ENCODE data around the gene ADPRM. TPM values are rescaled to one million over a fixed set of nuclear protein-coding genes. Genes with fewer than 3 reads are reported as not detected.
"Not testable (repeated sequence)": the region's sequence is repeated elsewhere in the genome, so short reads cannot be mapped to it uniquely, and the experiment has no call there.

The ADPRM gene
- total RNA-seq, 1 donor from 2014 or later = 17.5 TPM

- FAIRE-seq (no peak), DNase-seq (ENCODE audit: low spot score in 2 of 2) (peak; percentile 13 to 24)
Observed at GRCh38 chr17:10698096-10698818, 863 bp downstream of the ADPRM start.

DNA sequence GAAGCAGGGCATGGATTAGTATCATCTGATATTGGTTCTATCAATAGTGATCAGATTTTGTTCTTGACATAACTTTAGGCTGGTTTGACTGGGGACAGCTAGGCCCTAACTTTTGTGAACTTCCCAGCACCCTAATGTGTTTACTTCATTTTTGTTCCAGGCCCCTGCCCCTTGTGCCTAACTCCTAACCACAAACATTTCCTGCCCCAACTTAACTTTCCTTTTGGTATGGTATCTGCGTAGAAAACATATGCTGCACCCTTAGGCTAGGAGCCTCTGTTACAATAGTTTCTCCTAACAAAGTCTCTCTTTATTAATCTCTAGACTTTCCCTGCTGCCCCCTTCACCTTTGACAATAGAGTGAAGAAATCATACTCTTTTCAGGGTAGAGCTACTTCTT is 2.5 kb downstream of the ADPRM start:
- no peak for FAIRE-seq
- DNase-seq (ENCODE audit: low spot score in 2 of 2) = no peak

GRCh38 chr17:10702574-10702973 is 5.2 kb downstream of the ADPRM start:
- no peak for DNase-seq (ENCODE audit: low spot score in 2 of 2)
- FAIRE-seq = no peak

DNA sequence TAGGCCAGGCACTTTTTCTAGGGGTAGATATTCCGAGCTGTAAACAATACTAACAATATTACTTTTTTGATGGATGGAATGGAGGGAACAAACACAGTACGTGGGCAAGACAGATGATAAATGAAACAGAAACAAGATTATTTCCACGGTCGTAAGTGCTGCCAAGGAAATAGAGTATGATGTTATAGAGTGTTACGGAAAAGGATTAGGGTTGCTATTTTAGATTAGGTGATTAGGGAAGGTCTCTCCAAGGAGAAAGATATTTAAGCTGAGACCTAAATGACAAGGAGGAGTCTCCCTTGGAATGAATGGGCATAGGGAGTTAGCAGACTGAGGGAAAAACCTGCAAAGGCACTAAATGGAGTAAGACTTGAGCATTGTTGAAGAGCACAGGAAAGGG is 8.3 kb downstream of the ADPRM start:
- FAIRE-seq (no peak), DNase-seq (ENCODE audit: low spot score in 2 of 2) (no peak)

DNA sequence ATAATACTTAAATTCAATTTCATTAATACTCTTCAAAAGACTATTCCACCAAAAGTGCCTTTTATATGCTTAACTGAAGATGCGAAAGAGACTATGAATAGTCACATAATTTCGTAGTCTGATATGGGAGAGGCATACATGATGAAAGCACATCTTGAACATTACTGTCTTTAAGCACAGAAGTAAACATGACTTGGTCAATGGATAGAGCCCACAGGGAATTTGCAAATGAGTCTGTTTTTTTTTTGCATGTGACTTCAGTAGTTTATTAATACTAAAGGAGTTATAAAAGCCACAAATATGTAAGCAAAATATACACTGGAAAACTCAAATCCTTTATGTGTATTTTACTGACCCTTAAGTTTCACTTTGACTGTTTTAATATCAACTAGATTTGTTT is 15.9 kb downstream of the ADPRM start:
- DNase-seq (ENCODE audit: low spot score in 2 of 2) (no peak), FAIRE-seq (no peak)

GRCh38 chr17:10716218-10716617 is 18.8 kb downstream of the ADPRM start:
- FAIRE-seq (no peak), DNase-seq (ENCODE audit: low spot score in 2 of 2) (no peak)

DNA sequence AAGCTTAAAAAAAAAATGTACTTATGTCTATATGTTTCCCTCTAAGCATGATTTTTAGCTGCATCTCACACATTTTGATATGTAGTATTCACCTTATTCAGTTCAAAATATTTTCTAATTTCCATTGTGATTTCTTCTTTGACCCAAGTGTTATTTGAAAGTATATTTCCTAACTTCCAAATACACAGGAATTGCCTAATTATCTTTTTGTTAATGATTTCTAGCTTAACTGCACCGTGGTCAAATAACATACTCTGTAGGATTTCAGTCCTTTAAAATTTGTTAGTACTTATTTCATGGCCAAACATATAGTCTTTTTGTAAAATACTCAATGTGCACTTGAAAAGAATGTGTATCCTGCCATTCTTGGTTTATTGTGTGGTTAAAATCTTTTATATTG is 21.2 kb downstream of the ADPRM start:
- DNase-seq (ENCODE audit: low spot score in 2 of 2) (no peak), FAIRE-seq (no peak)

GRCh38 chr17:10724546-10725195 is 27.3 kb downstream of the ADPRM start:
- no peak for DNase-seq (ENCODE audit: low spot score in 2 of 2)
- FAIRE-seq = no peak

- FAIRE-seq = no peak
- no peak for DNase-seq (ENCODE audit: low spot score in 2 of 2)
Observed at GRCh38 chr17:10725262-10725661, 27.9 kb downstream of the ADPRM start.

GRCh38 chr17:10726196-10726595 is 28.8 kb downstream of the ADPRM start:
- DNase-seq (ENCODE audit: low spot score in 2 of 2) (no peak), FAIRE-seq (no peak)

DNA sequence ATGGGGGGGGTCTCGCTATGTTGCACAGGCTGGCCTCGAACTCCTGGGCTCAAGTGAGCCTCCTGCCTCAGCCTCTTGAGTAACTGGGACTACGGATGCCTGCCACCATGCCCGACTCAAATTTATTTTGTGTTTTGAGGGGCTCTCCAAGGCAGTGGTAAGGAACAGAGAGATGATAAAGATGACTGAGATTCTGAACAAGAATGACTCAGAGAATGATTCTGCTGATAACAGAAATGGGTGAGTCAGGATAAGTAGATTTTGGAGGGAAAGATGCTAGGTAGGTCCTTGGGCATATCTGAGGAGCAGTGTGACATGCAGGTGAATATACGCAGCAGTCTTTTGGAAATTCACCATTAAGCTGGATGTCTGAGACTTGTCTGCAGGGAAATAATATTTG is 29.8 kb downstream of the ADPRM start:
- no peak for FAIRE-seq

GRCh38 chr17:10728331-10728892 is 31.0 kb downstream of the ADPRM start:
- DNase-seq (ENCODE audit: low spot score in 2 of 2) (no peak), FAIRE-seq (no peak)

More for the DNA sequence above, 29.8 kb downstream of the ADPRM start:
- no peak for DNase-seq (ENCODE audit: low spot score in 2 of 2)

- FAIRE-seq (no peak), DNase-seq (ENCODE audit: low spot score in 2 of 2) (peak; percentile 40 to 54)
Observed at GRCh38 chr17:10729334-10730193, 32.2 kb downstream of the ADPRM start, which contains the start of gene TMEM220. TMEM220 (minus strand) TSS chr17:10730023; CDS start chr17:10729851, 172 bp downstream.

DNA sequence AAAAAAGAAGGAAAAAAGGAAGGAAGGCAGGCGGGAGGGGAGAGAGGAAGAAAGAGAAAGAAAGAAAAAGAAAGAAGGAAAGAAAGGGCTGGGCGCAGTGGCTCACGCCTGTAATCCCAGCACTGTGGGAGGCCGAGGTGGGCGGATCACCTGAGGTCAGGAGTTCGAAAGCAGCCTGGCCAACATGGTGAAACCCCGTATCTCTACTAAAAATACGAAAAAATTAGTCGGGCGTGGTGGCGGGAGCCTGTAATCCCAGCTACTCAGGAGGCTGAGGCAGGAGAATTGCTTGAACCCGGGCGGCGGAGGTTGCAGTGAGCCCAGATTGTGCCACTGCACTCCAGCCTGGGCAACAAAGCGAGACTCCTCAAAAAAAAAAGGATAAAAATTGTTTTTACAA is 32.9 kb downstream of the ADPRM start:
- not testable (repeated sequence) for DNase-seq (ENCODE audit: low spot score in 2 of 2); FAIRE-seq

DNA sequence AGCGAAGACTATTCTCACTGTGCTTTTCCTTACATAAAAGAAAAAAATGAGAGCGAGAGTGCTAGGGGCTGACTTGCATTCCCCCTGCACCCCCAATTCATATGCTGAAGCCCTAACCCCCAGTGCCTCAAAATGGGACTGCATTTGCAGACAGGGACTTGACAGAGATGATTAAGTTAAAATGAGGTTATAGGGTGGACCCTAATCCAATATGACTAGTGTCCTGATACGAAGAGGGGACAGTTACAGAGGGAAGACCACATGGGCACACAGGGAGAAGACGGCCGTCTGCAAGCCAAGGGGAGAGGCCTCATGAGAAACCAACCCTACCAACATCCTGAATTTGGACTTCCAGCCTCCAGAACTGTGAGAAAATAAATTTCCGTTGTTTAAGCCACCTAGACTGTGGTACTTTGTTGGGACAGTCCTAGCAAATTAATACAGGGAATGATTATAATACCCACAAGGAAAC is 34.0 kb downstream of the ADPRM start:
- no peak for DNase-seq (ENCODE audit: low spot score in 2 of 2)
- no peak for FAIRE-seq

DNA sequence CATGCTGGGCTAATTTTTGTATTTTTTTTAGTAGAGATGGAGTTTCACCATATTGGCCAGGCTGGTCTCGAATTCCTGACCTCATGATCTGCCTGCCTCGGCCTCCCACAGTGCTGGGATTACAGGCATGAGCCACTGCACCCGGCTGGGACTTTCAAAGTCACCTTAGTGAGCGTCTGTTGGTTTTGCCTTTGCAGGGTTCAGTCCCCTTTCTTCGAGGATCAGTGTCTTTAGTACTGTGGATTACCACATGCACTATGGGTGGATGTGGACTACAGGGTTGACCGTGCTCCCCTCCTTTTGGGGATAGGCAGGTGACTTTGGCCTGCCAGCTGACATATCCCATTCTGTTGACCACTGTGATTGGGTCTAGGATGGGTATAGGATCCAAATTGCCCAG is 34.7 kb downstream of the ADPRM start:
- DNase-seq (ENCODE audit: low spot score in 2 of 2); FAIRE-seq: not testable (repeated sequence)

DNA sequence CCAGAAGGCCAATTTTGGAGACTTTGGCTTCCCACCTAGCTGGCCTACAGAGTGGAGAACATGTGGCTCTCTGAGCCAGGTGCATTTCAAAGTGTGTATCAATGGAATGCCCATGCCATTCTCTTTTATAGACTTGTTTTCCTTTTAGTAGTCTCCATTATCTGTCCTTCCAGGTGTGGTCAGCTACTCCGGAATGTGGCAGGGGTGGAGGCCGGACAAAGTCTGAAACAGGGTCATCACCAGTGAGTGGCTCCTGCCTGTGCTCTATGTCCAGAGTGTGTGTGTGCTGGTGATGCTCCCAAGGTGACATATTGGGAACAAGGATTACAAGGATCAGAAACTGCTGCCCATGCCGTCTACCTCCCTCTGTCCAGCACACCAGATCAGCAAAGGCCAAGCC is 36.3 kb downstream of the ADPRM start:
- no peak for FAIRE-seq

DNA sequence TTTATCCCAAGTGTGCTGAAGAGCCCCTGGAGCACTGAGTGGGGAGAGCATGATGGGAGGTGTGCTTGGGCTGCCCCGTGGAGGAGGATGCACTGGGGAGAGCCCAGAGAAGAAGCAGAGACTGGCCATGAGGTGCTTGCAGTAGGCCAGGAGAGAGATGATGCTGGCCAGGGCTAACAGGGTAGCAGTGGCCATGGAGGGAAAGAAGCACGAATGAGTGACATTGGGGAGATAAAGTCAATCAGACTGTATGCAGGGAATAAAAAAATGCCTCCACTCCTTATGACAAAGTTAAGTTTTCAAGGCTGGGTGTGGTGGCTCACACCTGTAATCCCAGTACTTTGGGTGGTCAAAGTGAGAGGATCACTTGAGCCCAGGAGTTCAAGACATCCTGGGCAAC is 37.9 kb downstream of the ADPRM start:
- DNase-seq (ENCODE audit: low spot score in 2 of 2) = no peak
- FAIRE-seq = no peak

More for the DNA sequence above, 36.3 kb downstream of the ADPRM start:
- DNase-seq (ENCODE audit: low spot score in 2 of 2) = no peak

GRCh38 chr17:10735821-10736220 is 38.4 kb downstream of the ADPRM start:
- DNase-seq (ENCODE audit: low spot score in 2 of 2) = no peak
- FAIRE-seq = no peak

DNA sequence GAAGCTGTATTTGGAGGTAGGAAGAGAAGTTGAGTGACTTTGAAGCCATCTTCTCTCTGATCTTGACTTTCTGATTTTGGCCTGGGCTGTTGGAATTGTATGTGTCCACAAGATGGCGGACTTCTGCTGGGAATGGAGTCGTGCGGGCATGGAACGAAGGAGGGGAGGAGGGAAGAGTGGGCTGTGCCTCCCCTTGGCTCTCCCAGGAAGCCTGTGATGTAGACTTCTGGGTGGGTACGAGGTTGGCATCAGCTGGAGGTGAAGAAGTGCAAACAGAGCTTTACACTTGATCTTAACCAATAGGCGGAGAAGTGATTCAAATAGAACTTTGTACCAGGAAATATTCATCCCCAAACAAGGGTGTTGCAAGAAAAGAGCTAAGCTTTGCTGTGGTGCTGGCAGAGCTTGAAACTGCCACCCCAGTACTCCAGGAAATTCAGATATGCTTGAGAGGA is 39.8 kb downstream of the ADPRM start:
- FAIRE-seq = no peak
- peak; percentile 31 to 58 for DNase-seq (ENCODE audit: low spot score in 2 of 2)

Data from frontal cortex (tissue), 4 donors.